OCI-LY3 (cell line): ENCODE results near the gene FNIP2.

Experiments
- CTCF ChIP-seq: fragments of 200-600, 300-600 bp; sonication (generic); IDR thresholded peaks from 2 replicates; pipeline ENCODE4 v1.5.1; 2014; ENCODE audit warnings: antibody characterized with exemption, low read length, low read depth
- EZH2phosphoT487 ChIP-seq: fragments of 200-600 bp; shearing (Covaris generic); IDR thresholded peaks from 2 replicates; pipeline ENCODE4 v1.6.1; 2018; ENCODE audit warnings: antibody characterized with exemption, mixed run types, low read depth

GRCh38 chr4:158938220-158939044, 169.6 kb downstream of the FNIP2 start:
- no peak for TF ChIP-seq CTCF
- TF ChIP-seq EZH2phosphoT487 = no peak
